Measurements from ENCODE around the gene TCIRG1. TPM values are rescaled to one million over a fixed set of nuclear protein-coding genes. Genes with fewer than 3 reads are reported as not detected.
A peak's percentile ranks its signal among the peaks of the same experiment; 100 is the strongest.

The TCIRG1 gene
- total RNA-seq, 4 donors from 2014 or later, result 61.6 to 124 (median 81.4) TPM

DNA sequence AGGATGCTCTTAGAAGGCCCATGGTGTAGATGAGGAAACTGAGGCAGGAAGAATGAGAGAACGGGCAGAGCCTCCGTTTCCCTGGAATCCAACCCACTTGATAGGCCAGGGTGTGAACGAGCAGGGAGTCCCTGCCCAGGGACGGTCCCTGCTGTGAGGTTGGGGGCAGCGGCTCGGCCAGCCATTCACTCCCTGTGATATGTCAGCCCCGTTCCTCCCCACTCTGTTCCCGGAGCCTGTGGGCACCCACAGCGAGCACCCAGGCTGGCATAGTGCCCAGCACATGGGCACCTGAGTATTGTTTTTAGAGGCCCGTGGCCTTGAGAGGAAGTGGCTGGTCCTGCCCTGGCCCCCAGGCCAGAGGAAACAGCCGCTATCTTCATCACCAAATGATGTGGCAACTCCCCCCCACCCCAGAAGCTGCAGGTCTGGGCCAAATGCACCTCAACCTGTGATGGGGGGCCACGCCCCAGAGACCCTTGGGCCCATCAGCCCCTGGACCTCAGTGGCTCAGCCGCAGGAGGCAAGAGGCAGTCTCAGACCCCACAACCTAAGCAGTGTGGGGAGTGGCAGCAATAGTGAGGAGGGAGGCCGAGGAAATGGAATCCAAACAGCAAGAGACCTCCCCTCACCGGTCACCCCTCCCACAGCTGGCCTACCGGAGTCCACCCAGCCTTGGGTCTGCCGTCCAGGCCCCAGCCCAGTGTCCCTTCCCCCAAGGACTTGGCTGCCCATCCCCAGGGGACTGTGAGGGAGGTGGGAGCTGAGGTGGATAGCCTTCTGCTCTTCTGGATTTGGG lies 26.6 kb upstream of the TCIRG1 start:
- peak overlapping the region; percentile 34 to 75 (median 44) for H3K27ac ChIP-seq (replicated peaks in 1 of 4)
- intact Hi-C loops (cut with DNase I), result no loop called here
- no peak overlapping the region for H3K4me3 ChIP-seq
- no peak for TF ChIP-seq POLR2AphosphoS5 (IDR thresholded peaks at IDR 0.05)
- 71% methylated on average over 12 of the region's 17 CpGs for WGBS
- H3K4me1 ChIP-seq, result peaks cover 23 to 77% (median 64%) of the 10 kb centered on the region in 4 donors
- no peaks in the 10 kb centered on the region for H3K9me3 ChIP-seq
- no peak for DNase-seq (ENCODE audit: extremely low spot score)
- no peaks in the 10 kb centered on the region for H3K27me3 ChIP-seq
- no peaks in the 10 kb centered on the region for H3K36me3 ChIP-seq

DNA sequence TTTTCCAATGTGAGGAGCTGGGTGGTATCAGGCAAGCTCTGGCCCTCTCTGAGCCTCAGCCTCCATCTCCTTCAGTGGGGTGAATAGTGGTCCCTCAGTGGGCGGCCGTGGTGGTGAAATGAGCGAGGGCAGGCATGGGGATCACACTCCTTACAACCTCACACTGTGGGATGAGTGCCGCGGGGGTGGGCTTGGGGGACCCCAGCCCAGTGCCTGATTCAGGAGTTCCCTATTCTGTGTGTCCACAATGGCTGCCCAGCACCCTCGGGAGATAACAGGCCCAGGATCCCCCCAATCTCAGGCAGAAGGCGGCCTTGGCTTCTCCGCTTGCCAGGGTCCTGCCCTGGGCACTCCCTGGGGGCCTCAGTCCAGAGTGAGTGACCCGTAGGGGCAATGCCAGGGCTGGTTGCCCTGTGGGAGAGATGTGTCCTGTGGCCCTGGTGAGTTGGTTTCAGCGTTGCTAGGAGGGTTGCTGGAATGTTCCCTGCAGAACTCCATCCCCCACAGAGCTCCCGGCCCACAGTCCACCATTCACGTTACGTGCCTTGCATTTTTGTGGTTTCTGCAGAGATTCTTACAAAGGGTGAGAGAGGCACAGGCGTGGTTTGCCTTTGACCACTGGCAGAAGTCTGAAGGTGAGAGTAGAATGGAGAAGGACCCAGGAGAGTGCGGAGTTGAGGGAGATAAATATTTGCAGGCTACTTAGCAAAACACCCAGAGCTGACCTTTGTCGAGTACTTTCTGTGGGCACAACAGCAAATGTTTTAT lies 25.8 kb upstream of the TCIRG1 start:
- TF ChIP-seq POLR2AphosphoS5 (IDR thresholded peaks at IDR 0.05) (peak in 1 of 2 donors; percentile 8), EP300 (IDR thresholded peaks at IDR 0.05) (no peak)
- TF ChIP-seq, protein P1, sequence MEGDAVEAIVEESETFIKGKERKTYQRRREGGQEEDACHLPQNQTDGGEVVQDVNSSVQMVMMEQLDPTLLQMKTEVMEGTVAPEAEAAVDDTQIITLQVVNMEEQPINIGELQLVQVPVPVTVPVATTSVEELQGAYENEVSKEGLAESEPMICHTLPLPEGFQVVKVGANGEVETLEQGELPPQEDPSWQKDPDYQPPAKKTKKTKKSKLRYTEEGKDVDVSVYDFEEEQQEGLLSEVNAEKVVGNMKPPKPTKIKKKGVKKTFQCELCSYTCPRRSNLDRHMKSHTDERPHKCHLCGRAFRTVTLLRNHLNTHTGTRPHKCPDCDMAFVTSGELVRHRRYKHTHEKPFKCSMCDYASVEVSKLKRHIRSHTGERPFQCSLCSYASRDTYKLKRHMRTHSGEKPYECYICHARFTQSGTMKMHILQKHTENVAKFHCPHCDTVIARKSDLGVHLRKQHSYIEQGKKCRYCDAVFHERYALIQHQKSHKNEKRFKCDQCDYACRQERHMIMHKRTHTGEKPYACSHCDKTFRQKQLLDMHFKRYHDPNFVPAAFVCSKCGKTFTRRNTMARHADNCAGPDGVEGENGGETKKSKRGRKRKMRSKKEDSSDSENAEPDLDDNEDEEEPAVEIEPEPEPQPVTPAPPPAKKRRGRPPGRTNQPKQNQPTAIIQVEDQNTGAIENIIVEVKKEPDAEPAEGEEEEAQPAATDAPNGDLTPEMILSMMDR (IDR thresholded peaks at IDR 0.05), result no peak
- Histone ChIP-seq H3K27ac (replicated peaks in 1 of 4) (peak overlapping the region; percentile 40 to 52 (median 46)), H3K36me3 (no peaks in the 10 kb centered on the region), H3K4me1 (peaks cover 23 to 80% (median 65%) of the 10 kb centered on the region in 4 donors), H3K27me3 (no peaks in the 10 kb centered on the region), H3K4me3 (no peak overlapping the region), H3K9me3 (no peaks in the 10 kb centered on the region)
- intact Hi-C loops (cut with DNase I), result no loop called here
- 88% methylated on average over 11 of the region's 16 CpGs for WGBS
- no peak for DNase-seq (ENCODE audit: extremely low spot score)

DNA sequence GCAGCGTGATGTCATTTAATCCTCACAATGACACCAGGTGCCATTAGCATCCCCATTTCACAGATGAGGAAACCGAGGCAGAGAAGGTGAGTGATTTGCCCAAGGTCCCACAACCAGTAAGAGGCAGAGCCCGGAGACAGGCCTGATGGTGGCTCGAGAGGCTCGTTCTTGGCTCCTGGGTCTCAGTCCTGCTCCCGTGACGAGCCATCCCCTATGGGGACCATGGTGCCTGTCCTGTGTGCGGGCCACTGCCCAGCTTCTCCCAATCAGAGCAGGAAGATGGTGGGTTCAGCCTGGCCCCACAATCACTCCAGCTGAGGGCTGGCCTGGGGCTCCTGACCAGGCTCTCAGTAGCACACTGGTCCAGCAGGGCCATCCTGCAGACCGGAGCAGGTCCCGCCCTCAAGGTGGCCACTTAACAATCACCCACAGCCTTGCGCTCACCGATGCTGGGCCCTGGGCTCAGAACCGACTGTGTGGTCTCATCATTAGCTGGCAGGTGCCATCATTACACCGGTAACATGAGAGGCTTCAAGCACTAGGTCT lies 25.1 kb upstream of the TCIRG1 start:
- 96% methylated on average over 6 of the region's 14 CpGs for WGBS
- TF ChIP-seq, protein P1 (IDR thresholded peaks at IDR 0.05), result no peak
- TF ChIP-seq EP300 (IDR thresholded peaks at IDR 0.05), result no peak
- TF ChIP-seq POLR2A (IDR thresholded peaks at IDR 0.05; ENCODE audit: low read depth), result no peak
- TF ChIP-seq POLR2AphosphoS5 (IDR thresholded peaks at IDR 0.05), result no peak

DNA sequence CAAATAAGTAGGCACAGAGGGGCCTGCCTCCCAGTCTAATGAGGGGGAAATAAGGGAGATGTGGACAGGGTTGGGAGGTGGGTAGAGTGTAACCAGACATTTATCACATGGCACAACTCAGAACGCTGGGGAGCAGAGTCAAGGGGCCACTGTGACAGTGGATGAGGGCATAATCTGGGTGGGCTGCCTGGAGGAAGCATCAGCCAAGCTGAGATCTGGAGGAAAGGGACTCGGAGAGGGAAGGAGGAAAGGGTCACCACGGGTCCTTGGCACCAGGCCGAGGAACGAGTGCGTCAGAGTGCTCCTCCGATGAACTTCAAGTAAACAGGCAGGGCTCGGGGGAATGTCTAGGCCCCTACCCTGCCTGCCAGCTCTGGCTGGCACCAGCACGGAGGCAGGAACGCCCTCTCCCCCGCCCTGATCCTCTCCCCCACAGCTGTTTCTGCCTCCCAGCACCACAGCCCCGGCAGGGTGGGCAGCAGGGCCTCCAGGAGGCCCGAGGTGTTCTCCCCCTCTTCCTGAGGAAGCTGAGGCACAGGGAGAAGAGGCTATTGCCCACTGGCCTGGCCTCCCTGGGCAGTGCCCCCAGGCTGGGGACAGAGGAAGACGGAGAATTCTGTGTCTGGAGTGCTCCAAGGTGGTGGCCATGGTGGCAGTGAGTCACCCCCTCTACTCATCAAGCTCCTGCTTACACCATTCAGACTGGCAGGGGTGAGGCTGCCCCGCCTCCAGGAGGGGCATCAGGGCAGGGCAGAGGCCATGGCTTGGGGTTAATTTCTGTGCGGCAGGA lies 24.5 kb upstream of the TCIRG1 start:
- Histone ChIP-seq H3K36me3 (no peaks in the 10 kb centered on the region), H3K27me3 (no peaks in the 10 kb centered on the region), H3K4me3 (no peak overlapping the region), H3K4me1 (peaks cover 22 to 68% (median 61%) of the 10 kb centered on the region in 4 donors), H3K9me3 (no peaks in the 10 kb centered on the region), H3K27ac (replicated peaks in 1 of 4) (peak overlapping the region; percentile 40 to 52 (median 46))
- TF ChIP-seq EP300 (IDR thresholded peaks at IDR 0.05), result no peak
- TF ChIP-seq, protein P1 (IDR thresholded peaks at IDR 0.05), result no peak
- TF ChIP-seq POLR2A (IDR thresholded peaks at IDR 0.05; ENCODE audit: low read depth), result no peak
- TF ChIP-seq POLR2AphosphoS5 (IDR thresholded peaks at IDR 0.05), result no peak
- intact Hi-C loops (cut with DNase I), result no loop called here
- 35% methylated on average over 12 of the region's 16 CpGs for WGBS
- no peak for DNase-seq (ENCODE audit: extremely low spot score)

More for the DNA sequence above, 25.1 kb upstream of the TCIRG1 start:
- Histone ChIP-seq H3K4me3 (no peak overlapping the region), H3K27ac (replicated peaks in 1 of 4) (peak overlapping the region; percentile 40 to 52 (median 46)), H3K9me3 (no peaks in the 10 kb centered on the region), H3K36me3 (no peaks in the 10 kb centered on the region), H3K4me1 (peaks cover 23 to 73% (median 65%) of the 10 kb centered on the region in 4 donors), H3K27me3 (no peaks in the 10 kb centered on the region)
- no peak for DNase-seq (ENCODE audit: extremely low spot score)
- intact Hi-C loops (cut with DNase I), result no loop called here
